ENCODE data around the gene NFKB1. TPM values are rescaled to one million over a fixed set of nuclear protein-coding genes. Genes with fewer than 3 reads are reported as not detected.

The NFKB1 gene
- total and polyA plus RNA-seq, 9 of the 15 experiments (the other 6 are each of a cell fraction or from before 2014, with no cell fraction given), result 2.4 to 14.5 (median 10.3) TPM

- no peaks in the 10 kb centered on the region for H4K20me1 ChIP-seq (replicated peaks; ENCODE audit: control insufficient read depth, insufficient read depth, low read length)
- BruUV-seq (replicated peaks), result no TSS peak
- no peaks in the 10 kb centered on the region for H3K9me1 ChIP-seq (ENCODE audit: control insufficient read depth, insufficient read depth, low read length)
- H3K4me1 ChIP-seq (replicated peaks in 1 of 2; ENCODE audit: control insufficient read depth in 2 of 2, insufficient read depth in 2 of 2, low read length in 2 of 2), result no peaks in the 10 kb centered on the region; a peak in 1 of 5 replicates
- peaks cover 8% of the 10 kb centered on the region; the same call in 1 of the 2 replicates for H3K9me3 ChIP-seq (replicated peaks; ENCODE audit: control insufficient read depth, insufficient read depth, low read depth, low read length)
- H3K4me3 ChIP-seq, result no peak overlapping the region
- in situ Hi-C loops (cut with MboI) (no loop called here), intact Hi-C loops (cut with micrococcal nuclease) (no loop called here)
- ATAC-seq (no peak), FAIRE-seq (no peak), DNase-seq (ENCODE audit: extremely low read depth in 1 of 4, low spot score in 3 of 4) (no peak)
- H3K4me2 ChIP-seq (ENCODE audit: insufficient read depth, low read length), result no peak overlapping the region
- H3K27ac ChIP-seq (ENCODE audit: extremely low read depth, low read depth, low read length), result no peak overlapping the region
- POLR2A ChIA-PET, result interaction anchor here (0.6 kb wide), 1 partner anchor 161 kb away, joined by 3 read pairs; no protein-coding TSS in a partner anchor
- no peaks in the 10 kb centered on the region for H3K79me2 ChIP-seq (ENCODE audit: control insufficient read depth, insufficient read depth, low read length)
- H3K27me3 ChIP-seq (ENCODE audit: control insufficient read depth in 2 of 2, insufficient read depth in 2 of 2, low read length in 2 of 2), result peaks cover 0 to 2% of the 10 kb centered on the region in 2 experiments; a peak in 1 of 5 replicates
- CTCF ChIA-PET (ENCODE audit: low intra/inter-chr PET ratio), result no interaction called here
- H3K36me3 ChIP-seq (ENCODE audit: control insufficient read depth, insufficient read depth, low read length), result no peaks in the 10 kb centered on the region
- H2AFZ ChIP-seq (ENCODE audit: low read depth, low read length), result no peak overlapping the region
- no peak overlapping the region for H3K9ac ChIP-seq (ENCODE audit: insufficient read depth in 1 of 2, low read depth in 2 of 2, low read length in 2 of 2)
- WGBS (ENCODE audit: insufficient coverage, low coverage, missing lambda C conversion rate), result 3% methylated on average over 4 of the region's 5 CpGs
- TF ChIP-seq NFATC3 (IDR thresholded peaks at IDR 0.05) (no peak), ESRRB (CRISPR knock-in tag; IDR thresholded peaks at IDR 0.05; ENCODE audit: borderline replicate concordance) (no peak), ZNF407 (IDR thresholded peaks at IDR 0.05; ENCODE audit: low read depth) (no peak), TAF9B (IDR thresholded peaks at IDR 0.05; ENCODE audit: partially characterized antibody) (no peak), ELK3 (CRISPR knock-in tag; IDR thresholded peaks at IDR 0.05) (no peak), HMBOX1 (IDR thresholded peaks at IDR 0.05) (no peak), ELK1 (CRISPR knock-in tag; IDR thresholded peaks at IDR 0.05) (no peak), MCM3 (IDR thresholded peaks at IDR 0.05) (no peak), FOS (IDR thresholded peaks at IDR 0.05; ENCODE audit: extremely low read depth, insufficient read length) (no peak), XRCC5 (IDR thresholded peaks at IDR 0.05; ENCODE audit: low read depth, low read length) (no peak)
Observed at GRCh38 chr4:102474736-102475504, 26.2 kb upstream of the NFKB1 start.

Measured in K562 (cell line).